Stimulated activated CD8-positive, alpha-beta memory T cell treated with anti-CD3 and anti-CD28 coated beads, Interleukin-4, amount 100 ng/mL, for 4 hours (primary cell): ENCODE measurements around the gene AHI1.

Experiments
- DNase-seq, 2 donors: peaks; one replicate each; pipeline ENCODE4 v3.0.0-alpha.2; 2020; ENCODE audit warnings: low read depth in 2 of 2, low spot score in 1 of 2

AHI1 gene

GRCh38 chr6:135236732-135237131, 260.8 kb downstream of the AHI1 start:
- DNase-seq = no peak

GRCh38 chr6:135236319-135236718, 261.2 kb downstream of the AHI1 start:
- no peak for DNase-seq

DNA sequence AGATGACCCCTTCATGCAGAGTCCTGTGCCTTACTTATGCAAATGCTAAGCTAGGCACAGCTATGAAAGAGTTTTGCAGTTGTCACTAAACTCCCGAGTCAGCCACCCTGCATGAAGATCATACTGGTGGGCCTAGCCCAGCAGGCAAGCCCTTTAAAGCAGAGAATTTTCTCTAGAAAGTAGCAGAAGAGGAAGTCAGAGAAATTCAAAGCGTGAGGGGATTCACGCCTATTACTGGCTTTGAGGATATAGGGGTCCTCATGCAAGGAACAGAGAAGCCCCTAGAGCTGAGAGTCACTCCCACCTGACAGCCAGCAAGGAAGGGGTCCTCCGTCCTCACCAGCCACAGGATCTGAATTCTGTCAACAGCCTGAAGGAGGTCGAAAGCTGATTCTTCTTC, 261.8 kb downstream of the AHI1 start:
- DNase-seq = no peak

GRCh38 chr6:135234492-135234780, 263.1 kb downstream of the AHI1 start:
- DNase-seq = no peak

- no peak for DNase-seq
Measured at GRCh38 chr6:135233686-135234491, 263.7 kb downstream of the AHI1 start.
